ENCODE data around the gene KCTD18.

Gene KCTD18

DNA sequence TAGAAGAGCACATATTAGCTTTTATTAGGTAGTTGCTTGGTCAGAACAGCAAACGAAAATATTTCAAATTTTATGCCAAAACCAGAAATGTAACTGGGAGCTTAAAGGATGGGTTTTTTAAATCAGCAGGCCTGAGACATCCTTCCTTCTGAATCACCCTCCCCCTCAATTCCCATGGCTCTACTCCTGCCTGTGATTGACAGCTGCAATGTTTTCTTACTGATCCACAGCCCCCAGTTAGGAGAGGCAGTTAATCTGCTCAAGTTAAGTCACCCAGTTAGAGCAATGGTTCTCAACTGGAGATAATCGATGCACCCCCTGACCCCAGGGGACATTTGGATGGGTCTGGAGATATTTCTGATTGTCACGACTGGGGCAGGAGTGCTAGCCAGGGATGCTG, 24.9 kb downstream of the KCTD18 start:
- DNase-seq, result no peak

DNA sequence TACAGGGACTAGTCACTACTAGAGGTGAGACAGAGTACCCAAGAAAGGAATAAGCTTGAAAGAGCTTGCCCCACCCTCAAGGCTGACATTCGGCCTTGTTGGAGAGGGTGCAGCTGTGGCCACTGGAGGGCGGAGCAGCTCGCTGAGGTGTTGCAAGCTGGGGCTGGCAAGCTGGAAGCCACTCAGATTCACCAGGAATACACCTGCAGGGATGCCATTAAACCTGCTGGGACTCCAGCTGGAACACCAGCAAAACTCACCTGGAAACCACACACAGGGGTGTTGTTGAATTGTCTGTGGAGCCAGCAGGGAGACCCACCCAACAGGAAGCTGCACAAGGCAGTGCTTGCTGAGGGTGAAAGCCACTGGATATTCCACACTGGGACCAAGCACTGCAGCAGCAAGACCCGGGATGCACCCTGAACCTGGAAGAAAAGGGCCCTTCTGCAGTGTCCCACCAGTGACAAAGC, 26.1 kb downstream of the KCTD18 start:
- peak; percentile 55 for DNase-seq

DNA sequence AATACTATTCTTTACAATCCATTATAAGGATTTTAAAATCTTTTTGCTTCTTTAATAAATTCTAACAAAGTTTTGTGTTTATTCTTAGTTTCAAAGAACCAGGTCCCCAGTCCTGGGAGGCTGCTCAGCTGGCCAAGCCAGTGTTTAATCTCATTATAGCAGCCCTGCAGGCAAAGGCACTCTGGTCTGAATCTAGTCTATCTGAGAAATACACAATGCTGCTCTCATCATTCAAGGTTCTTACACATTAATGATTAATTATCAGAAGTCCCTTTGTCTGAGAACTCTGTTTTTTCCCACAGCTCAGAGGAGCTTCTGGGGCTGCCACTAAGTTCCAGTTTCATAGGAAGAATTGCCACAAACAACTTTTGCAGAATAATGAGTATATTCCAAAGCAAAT, 27.7 kb downstream of the KCTD18 start:
- no peak for DNase-seq

DNA sequence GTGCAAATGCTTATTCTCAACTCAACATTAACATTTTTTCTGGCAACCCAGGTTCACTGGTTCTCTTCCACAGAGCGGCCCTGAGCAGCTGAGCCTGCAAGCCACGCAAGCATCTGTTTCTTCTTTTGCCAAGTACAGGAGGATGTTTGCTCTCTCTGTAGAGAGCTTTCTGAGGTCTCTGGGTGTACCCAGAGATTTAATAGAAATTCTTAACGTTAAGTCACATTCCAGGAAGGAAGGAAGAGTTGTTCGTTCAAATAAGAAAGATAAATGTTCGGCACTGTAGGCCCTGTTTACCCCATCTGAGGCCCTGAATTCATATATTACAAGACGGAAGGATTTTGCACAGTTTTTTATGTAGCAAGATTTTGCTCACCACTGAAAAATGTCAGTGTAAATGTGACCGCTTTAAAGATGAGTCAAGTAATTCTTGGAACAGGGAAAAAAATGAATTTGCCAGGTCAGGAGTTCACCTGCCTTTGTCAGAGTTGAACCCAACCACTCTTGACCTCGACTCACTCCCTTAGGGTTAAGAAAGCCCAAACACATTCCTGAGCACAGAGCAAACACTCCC, 30.1 kb downstream of the KCTD18 start:
- DNase-seq, result no peak

DNA sequence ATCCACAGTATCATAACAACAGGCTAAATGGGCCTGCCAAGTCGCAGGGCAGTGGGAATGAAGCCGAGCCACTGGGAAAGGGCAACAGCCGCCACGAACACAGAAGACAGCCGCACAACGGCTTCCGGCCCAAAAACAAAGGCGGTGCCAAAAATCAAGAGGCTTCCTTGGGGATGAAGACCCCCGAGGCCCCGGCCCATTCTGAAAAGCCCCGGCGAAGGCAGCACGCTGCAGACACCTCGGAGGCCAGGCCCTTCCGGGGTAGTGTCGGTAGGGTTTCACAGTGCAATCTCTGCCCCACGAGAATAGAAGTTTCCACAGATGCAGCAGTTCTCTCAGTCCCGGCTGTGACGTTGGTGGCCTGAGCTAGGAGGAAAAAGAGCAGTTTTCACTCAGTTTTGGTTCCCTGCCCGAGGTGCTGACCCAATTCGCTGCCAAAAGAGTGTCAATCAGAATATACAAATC, 32.2 kb downstream of the KCTD18 start:
- no peak for DNase-seq

DNA sequence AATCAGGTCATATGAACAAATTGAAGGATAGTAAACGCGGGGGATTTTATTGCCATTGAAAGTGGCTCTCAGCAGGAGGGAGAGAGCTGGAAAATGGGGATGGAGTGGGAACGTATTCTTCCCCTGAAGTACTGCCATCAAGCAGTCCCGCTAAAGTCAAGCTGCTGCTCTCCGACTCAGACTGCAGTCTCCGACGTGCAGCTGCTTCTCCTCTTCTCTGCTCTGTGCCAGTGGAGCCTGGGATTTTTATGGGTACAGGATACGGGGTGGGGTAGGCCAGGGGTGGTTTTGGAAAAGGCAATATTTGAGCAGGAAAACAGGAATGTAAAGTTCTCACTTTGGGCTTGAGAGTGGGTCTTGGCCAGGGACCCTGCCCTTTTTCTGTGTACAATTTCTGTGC, 33.0 kb downstream of the KCTD18 start:
- peak; percentile 18 for DNase-seq

DNA sequence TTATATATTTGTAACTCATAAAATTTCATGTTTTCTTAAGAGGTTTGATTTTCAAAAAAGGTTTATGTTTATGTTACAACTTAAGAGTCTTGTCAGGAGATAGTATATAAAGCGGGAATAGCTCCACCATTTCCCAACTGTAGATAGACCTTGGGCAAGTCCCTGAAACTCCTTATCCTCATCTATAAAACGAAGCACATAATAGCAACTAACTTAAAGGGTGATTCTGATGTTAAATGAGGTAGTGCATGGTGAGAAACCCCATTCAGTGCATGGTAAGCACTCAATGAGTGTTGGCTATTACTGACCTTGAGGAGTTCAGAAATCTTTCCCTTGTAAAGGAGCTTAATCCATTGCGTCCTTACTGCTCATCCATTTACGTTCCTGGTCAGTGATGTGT, 34.1 kb downstream of the KCTD18 start:
- no peak for DNase-seq

DNA sequence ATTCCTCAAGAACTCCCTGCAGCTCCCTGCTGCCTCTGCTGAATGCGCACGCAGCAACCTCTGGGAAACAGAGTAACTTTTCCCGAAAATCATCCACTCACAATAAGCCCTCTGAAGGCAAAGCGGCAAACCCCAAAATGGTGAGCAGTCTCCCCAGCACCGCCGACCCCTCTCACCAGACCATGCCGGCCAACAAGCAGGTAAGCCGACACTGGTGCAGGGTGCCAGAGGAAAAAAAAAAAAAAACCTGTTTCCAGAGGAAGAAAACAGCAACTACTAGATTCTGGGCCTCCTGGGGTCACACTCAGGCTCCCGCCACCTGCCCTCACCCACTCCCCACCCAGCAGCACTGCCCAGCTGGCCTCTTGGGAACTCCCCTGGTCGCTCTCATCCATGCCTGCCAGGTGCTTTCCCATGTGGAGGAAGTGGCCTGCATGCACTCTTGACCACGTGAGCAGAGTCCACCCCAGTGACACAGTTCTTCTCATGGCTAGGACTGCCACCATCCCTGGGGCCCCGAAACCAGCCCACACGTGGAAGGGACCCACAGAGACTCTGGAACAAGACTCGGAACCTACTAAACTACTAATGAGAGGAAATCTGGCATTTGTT, 36.9 kb downstream of the KCTD18 start:
- DNase-seq, result no peak

DNA sequence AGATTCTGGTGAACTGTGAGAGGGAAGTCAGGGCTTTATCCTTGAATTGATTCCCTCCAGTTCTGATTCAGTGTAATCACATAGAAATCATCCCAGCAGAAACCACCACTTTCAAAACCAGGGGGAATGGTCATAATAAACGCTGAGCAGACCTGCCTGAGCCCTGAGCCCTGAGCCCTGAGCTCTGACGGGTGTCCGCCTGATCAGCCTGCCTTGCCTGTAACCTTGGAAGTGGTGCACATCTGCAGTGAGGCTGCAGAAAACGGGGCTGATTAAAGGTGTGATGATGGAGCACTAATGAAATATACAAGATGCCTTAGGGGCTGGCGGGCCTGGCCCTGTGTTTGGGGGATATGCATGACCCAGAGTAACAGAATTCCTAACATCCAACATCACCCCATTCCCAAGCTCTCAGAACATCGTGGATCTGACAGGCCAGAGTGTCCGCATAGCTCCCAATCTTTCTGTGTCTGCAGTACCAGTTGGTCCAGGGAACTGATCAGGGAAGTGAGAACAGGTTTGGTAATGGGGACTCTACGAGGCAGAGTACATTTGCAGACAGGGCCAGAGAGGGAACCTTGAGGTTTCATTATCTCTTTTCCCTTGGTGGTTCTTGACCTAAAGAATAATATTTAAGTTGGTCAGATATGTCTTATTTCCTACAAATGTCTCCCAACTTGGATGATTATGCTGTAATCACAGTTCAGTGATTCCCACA, 37.8 kb downstream of the KCTD18 start:
- DNase-seq, result no peak

DNA sequence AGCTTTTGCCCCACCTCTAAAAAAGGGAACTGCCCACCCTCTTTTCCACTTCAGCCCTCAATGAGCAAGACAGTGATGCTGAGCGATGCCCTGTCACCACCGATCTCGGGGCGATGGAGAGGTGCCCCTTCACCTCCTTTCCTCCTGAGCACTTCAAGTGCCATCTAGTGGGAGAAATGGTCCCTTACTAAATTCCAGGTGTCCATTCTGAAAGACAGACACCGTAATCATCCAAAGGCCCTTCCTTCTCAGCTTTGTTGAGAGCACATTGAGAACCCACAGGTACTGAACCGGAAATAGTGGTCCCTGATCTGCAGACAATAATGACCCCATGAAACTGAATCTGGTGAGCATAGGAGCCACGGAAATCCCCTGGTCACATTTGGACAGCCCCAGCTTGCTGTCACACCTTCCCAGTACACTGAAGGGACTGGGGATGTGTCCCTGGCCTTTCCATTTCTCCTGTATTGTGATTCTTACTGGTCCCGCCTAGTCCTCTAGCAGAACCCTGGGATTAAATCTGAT, 38.5 kb downstream of the KCTD18 start:
- DNase-seq, result peak; percentile 13

DNA sequence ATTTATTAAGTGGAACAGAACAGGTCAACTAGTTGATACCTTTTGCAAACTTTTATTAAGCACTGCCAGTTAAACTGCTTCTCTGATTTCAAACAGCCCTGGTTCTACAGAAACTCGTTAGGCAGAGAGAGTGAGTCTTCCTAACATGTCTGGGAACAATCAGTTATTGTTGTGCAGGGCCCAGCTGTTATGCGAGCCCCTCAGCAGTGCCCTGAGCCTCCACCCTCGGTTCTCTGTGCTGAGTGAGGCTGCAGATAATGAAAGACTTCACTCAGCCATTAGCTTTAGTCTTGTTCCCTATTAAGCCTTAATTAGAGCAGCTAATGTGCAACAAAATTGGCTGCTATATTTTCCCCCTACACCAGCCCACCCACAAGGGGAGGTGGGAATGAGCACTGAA, 39.6 kb downstream of the KCTD18 start:
- DNase-seq, result no peak

DNA sequence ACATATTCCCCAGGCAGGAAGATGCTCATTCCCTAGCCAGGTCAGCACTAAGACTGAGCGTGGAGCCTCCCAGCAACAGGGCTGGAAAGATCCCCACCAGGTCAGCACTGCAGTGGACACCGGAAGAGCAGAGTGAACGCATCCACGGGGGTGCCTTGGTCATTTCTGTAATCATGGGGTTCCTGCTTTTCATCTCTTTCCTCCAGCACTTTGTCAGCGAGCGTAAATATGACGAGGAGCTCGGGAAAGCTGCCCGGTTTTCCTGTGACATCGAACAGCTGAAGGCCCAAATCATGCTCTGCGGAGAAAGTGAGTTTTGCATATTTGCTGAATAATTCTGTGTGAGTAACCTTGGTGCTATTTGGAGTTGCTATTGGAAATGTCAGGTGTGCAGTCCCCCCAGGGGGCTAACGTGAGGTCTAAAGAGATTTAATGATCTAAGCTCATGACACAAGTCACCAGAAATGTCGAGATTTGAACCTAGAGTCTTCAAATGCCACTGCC, 40.1 kb downstream of the KCTD18 start:
- DNase-seq, result no peak

DNA sequence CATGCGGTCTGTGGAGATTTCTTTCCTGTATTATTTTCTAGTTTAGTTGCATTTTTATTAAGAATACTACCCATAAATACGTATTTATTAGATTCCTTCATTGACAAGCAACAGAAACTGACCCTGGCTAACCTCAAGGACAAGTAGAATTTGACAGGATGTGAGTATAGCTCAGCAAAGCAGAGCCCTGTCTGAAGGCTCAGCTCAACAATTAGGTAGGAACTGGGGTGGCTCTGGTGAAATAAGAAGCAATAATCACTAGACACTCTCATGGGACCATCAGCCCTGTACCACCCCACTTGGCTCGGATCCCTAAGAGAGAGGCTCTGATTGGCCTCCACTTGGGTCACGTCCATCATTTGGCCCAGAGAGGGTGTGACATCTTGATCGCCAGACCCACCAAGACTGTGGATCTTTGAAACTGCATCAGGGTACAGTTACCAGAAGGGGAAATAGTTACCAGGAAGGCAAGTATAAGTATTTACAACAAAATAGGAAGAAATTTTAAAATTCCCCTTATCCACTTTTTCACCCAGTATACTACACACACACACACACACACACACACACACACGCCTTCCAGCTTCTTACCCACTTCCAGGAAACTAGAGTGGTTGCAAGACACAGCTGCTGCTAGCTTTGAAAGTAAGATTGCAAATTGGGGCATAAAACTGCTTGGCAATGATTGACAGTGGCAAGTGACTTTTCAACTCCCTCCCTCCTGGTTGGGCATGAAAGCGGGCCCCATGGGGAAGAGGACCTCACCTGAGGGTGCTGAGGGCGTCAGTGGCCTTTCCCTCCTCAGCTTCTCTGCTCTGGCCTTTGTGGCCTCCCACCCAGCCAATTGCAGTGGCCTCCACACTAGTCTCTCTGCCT, 41.8 kb downstream of the KCTD18 start:
- DNase-seq, result no peak

DNA sequence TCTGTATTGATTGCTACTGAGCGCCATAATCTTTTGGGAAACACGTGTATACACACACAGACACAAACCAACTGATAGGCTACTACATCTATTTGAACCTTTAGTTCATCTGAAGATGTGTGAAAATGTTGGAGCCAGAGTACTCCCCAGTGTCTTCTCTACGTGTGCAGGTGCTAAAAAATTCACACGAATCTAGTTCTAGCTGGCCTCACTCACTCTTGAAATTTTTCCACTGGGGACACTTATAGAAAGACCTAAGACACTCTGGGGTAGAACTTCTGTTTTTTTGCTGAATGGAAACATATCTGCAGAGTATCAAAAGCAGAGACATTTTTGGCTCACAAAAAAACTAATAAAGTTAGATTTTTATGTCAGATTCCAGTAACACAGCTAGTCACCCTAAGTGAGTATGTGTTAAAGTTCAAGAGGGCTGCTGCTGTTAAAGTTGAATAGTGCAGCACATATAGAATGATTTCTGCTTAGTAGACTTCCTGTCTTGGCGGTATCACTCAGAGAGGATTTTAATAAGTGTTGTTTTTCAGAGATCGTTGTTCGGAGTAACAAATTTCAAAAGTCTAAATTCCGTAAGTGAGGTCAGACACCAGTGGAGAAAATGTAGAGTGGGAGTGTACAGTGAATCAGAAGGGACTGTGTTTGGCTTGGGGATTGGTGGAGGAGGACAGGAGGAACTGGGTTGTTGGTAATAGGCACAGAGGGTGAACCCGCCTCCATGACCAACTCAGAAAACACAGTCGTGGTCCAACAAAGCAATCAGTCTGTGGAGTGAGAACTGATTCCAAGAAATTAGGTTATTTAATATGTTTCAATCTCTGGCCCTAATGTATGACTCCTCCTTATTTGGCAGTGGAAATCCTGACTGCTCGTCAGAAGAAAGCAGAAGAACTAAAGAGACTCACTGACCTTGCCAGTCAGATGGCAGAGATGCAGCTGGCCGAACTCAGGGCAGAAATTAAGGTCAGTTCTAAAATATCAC, 43.1 kb downstream of the KCTD18 start:
- no peak for DNase-seq

DNA sequence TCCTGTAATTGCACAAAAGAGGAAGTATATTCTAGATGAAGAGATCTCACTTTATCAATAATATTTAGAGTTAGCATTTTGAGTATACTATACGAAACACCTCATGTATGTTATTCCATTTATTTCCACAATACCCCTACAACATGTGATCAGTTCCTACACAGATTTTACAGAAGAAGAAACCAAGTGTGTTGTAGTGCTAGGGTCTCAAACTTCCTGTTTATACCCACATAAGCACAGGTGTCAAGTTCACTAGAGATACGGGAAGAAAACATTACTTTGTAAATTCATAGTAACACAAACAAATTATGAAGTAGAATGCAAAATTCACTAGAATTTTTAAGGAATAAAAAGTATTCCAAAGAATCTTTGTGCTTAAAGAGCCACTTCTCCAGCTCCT, 46.4 kb downstream of the KCTD18 start:
- no peak for DNase-seq

DNA sequence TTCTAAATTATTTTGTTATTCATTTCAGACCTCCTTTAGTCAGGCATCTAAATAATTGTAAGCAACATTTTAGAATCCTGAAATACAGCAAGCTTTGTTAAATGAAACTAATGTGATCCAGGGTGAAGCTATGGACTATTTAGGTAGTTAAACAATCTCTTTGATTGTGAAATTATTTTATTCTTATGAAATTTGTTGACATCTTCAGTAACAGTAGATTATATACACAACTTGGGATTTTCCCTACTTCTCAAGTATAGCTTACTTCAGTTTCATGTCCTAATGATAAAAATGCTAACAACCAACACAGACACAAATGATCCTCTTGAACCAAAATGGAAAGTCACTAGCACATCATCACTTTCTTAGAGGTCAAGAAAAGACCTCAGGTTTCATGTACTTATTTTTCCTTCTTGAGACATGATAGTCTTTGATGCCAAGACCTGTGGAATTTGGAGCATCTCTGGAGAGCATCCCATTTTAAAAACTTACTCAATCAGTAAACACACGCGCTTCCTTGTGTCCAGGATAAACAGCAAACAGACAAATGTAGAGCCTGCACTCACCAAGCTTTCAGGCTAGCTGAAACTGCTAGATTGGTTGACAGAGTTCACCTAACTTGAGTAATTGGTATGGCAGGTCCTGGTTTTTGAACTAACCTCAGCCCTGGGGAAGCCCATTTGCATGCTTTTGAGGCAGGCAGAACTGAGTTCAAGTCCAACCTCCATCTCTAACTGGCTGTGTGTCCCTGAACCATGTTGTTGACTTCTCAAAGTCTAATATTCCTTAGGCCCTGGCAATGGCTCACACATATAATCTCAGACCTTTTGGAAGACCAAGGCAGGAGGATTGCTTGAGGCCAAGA, 47.8 kb downstream of the KCTD18 start:
- no peak for DNase-seq

DNA sequence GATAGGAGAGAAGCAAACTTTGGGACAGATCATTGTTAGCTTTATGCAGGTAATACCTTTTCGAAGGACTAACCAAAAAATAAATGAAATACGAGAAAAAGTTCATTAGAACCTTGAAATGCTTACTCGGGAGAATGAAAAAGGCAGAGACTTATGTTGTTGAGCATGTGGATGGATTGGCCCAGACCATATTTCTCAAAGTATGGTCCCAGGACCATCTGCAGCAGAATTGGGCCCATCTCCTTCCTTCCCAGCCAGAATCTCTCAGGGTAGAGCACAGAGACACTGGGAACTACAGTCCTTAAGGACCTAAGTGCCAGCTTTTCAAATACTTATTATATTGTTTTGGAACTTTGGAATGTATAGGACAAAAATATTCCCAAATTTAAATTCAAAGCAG, 50.8 kb downstream of the KCTD18 start:
- no peak for DNase-seq

DNA sequence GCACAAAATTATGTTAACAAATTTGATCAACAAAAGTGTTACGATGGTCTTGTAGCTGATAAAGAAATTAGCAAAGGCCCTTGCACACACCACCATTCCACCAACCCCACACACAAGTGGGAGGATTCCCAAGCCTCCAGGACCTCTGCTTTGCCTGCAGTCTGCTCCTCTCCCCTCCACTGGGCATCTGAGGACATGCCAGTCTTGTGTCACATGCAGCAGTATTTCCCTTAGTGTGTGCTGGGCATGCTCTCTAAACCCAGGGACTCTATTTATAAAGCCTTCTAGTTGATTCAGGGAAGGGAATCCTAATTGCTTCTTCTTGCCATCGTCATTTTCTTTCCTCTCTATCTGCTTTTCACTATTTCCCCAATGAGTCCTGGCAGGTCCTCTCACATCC, 53.3 kb downstream of the KCTD18 start:
- DNase-seq, result peak; percentile 52

DNA sequence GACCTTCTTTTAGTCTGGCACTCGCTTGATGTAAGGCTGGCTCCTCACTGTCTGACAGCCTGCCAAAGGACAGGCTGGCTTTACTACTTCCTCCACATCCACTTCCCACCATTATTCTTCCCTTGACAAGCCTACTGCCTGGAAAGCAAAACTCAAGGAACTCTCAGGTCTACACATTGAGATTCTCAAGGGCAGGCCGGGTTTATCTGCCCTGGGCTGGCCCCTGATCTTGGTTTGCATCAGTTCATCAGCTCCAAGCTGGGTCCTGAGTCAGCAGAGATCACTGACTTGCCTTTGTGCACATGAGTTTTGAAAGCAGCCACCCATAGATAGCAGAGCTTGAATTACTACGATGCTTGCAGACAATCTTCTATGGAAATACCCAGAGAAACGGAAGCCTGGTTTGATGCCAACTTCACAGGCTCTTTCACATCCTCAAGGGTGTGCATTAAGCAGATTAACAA, 53.9 kb downstream of the KCTD18 start:
- peak; percentile 77 for DNase-seq

Measured in DMS79 treated with DMSO at 0.1 percent for 48 hours (cell line).